Measurements from ENCODE around the gene SOHLH1.

GRCh38 chr9:135724186-135724787, 25.0 kb upstream of the SOHLH1 start:
- TF ChIP-seq CTCF (IDR thresholded peaks at IDR 0.05; ENCODE audit: low read length) (no peak), EZH2 (optimal IDR thresholded peaks at IDR 0.05; ENCODE audit: low read depth, low read length) (no peak)
